Glutamatergic neuron (in vitro differentiated cells): Measurements from ENCODE around the gene DEXI. TPM values are rescaled to one million over a fixed set of nuclear protein-coding genes. Genes with fewer than 3 reads are reported as not detected.

Source experiments
- DNase-seq: peaks from one replicate; pipeline ENCODE4 v3.0.0; 2022
- H3K27ac Mint-ChIP-seq: one replicate; pipeline ENCODE4 v1.8.0; 2020; ENCODE audit warnings: mild to moderate bottlenecking, mixed read lengths, inconsistent platforms; ENCODE audit not compliant: unreplicated experiment
- H3K27me3 Mint-ChIP-seq: one replicate; pipeline ENCODE4 v1.8.0; 2020; ENCODE audit warnings: mild to moderate bottlenecking, moderate library complexity, mixed read lengths, inconsistent platforms; ENCODE audit not compliant: unreplicated experiment
- H3K36me3 Mint-ChIP-seq: one replicate; pipeline ENCODE4 v1.8.0; 2020; ENCODE audit warnings: mild to moderate bottlenecking, mixed read lengths, inconsistent platforms; ENCODE audit not compliant: unreplicated experiment
- H3K4me1 Mint-ChIP-seq: one replicate; pipeline ENCODE4 v1.8.0; 2020; ENCODE audit warnings: mild to moderate bottlenecking, low read depth, mixed read lengths, inconsistent platforms; ENCODE audit not compliant: unreplicated experiment
- H3K4me3 Mint-ChIP-seq: one replicate; pipeline ENCODE4 v1.8.0; 2020; ENCODE audit warnings: mild to moderate bottlenecking, mixed read lengths, inconsistent platforms; ENCODE audit not compliant: unreplicated experiment
- H3K9me3 Mint-ChIP-seq: one replicate; pipeline ENCODE4 v1.8.0; 2020; ENCODE audit warnings: mild to moderate bottlenecking, moderate library complexity, mixed read lengths, inconsistent platforms; ENCODE audit not compliant: unreplicated experiment
- total RNA-seq: library from RNA; stranded (reverse); fragmentation: NEBNext Ultra II Directional; extraction: Animal tissue kit (Norgen Biotek cat#: 25700); gene quantifications from one replicate; pipeline ENCODE4 v1.2.1, GENCODE V29; 2021; ENCODE audit not compliant: unreplicated experiment
- TF ChIP-seq, protein P1 (sequence below): fragments of 200-600 bp; sonication (generic); IDR thresholded peaks from one replicate; pipeline ENCODE4 v1.5.0; 2021; ENCODE audit not compliant: partially characterized antibody, unreplicated experiment

The DEXI gene
- total RNA-seq, 1 donor from 2014 or later = 37.3 TPM

DNA sequence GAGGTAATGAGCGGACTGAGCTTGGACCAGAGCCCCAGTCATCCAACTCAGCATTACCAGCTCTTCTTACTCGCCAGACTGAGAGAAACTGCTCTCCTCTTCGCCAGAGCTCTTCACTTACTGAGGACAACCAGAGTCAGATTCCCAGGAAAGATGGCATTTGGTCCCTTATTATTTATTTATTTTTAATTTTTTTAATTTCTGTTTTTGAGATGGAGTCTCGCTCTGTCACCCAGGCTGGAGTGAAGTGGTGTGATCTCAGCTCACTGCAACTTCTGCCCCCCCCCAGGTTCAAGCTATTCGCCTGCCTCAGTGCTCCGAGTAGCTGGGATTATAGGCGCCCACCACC is 23.3 kb downstream of the DEXI start:
- Mint-ChIP-seq H3K27ac (no peak overlapping the region), H3K27me3 (peaks cover 2% of the 10 kb centered on the region), H3K9me3 (peaks cover 3% of the 10 kb centered on the region), H3K36me3 (no peaks in the 10 kb centered on the region), H3K4me3 (no peak overlapping the region), H3K4me1 (no peaks in the 10 kb centered on the region)
- DNase-seq = no peak
- TF ChIP-seq, protein P1, sequence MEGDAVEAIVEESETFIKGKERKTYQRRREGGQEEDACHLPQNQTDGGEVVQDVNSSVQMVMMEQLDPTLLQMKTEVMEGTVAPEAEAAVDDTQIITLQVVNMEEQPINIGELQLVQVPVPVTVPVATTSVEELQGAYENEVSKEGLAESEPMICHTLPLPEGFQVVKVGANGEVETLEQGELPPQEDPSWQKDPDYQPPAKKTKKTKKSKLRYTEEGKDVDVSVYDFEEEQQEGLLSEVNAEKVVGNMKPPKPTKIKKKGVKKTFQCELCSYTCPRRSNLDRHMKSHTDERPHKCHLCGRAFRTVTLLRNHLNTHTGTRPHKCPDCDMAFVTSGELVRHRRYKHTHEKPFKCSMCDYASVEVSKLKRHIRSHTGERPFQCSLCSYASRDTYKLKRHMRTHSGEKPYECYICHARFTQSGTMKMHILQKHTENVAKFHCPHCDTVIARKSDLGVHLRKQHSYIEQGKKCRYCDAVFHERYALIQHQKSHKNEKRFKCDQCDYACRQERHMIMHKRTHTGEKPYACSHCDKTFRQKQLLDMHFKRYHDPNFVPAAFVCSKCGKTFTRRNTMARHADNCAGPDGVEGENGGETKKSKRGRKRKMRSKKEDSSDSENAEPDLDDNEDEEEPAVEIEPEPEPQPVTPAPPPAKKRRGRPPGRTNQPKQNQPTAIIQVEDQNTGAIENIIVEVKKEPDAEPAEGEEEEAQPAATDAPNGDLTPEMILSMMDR = no peak

DNA sequence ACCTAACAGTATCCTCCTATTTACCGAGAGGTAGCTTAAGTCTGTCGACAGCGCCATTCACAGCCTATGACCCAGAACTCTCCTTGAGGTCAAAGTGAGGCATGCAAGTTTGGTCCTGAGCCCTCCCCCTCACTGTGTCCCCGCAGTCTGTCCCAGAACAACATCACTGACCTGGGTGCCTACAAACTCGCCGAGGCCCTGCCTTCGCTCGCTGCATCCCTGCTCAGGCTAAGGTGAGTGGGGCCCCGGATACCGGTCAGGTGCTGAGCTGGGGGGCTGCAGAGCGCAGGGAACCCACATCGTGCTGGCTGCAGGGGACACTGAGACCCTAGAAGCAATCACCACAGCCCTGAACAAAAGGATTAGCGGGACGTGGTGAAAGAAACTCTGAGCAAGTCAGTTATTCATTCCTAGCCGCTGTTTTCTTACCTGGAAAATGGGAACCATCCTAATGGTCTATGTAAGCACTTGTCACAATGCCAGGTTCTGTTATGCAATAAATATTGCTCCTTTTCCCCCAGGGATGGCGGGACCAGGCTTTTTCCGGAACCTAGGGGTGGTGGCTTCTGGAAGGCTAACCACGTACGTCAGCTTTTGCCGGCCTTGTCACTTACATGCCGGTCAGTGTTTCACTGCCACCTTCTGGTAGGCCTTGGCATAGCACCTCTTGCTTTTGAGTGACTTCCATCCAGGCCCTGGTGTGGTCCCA is 23.8 kb downstream of the DEXI start:
- H3K36me3 Mint-ChIP-seq = no peaks in the 10 kb centered on the region
- TF ChIP-seq, protein P1 = peak; percentile 93
- H3K27ac Mint-ChIP-seq = no peak overlapping the region
- H3K4me1 Mint-ChIP-seq = no peaks in the 10 kb centered on the region
- peaks cover 5% of the 10 kb centered on the region for H3K9me3 Mint-ChIP-seq
- peaks cover 2% of the 10 kb centered on the region for H3K27me3 Mint-ChIP-seq
- peak; percentile 95 for DNase-seq
- no peak overlapping the region for H3K4me3 Mint-ChIP-seq

DNA sequence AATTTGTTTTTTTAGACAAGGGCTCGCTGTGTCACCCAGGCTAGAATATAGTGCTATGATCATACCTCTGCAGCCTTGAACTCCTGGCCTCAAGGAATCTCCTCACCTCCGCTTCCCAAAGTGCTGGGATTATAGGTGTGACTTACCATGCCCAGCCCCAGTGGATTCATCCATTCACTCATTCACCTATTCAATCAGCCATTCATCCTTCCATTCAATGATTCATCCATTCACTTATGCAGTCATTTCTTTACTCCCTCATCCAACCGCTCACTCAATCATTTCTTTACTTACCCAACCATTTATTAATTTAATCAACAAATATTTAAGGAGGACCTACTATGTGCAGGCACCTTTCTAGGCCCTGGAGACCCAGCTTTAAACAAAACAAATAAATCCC is 25.7 kb downstream of the DEXI start:
- Mint-ChIP-seq H3K9me3 (peaks cover 5% of the 10 kb centered on the region), H3K4me1 (no peaks in the 10 kb centered on the region), H3K27ac (no peak overlapping the region), H3K4me3 (no peak overlapping the region), H3K36me3 (no peaks in the 10 kb centered on the region), H3K27me3 (peaks cover 2% of the 10 kb centered on the region)
- DNase-seq = no peak
- TF ChIP-seq, protein P1 = no peak

DNA sequence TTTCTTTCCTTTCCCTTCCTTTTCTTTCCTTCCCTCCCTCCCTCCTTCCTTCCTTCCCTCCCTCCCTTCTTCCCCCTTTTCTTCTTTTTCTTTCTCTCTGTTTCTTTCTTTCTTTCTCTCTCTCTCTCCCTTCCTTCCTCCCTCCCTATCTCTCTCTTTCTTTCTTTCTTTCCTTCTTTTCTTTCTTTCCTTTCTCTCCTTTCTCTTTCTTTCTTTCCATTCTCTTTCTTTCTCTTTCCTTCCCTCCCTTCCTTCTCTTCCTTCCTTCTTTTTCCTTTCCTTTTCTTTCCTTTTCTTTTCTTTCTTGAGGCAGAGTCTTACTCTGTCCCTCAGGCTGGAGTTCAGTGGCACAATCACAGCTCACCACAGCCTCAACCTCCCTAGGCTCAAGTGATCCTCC is 31.0 kb downstream of the DEXI start:
- TF ChIP-seq, protein P1 = no peak
- Mint-ChIP-seq H3K4me3 (no peak overlapping the region), H3K4me1 (no peaks in the 10 kb centered on the region), H3K9me3 (peaks cover 8% of the 10 kb centered on the region), H3K27me3 (peaks cover 2% of the 10 kb centered on the region), H3K36me3 (no peaks in the 10 kb centered on the region), H3K27ac (no peak overlapping the region)
- DNase-seq = no peak

DNA sequence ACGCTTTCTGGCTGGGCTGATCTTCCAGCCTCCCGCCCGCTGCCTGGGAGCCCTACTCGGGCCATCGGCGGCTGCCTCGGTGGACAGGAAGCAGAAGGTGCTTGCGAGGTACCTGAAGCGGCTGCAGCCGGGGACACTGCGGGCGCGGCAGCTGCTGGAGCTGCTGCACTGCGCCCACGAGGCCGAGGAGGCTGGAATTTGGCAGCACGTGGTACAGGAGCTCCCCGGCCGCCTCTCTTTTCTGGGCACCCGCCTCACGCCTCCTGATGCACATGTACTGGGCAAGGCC is 34.6 kb downstream of the DEXI start:
- Mint-ChIP-seq H3K9me3 (peaks cover 8% of the 10 kb centered on the region), H3K27ac (no peak overlapping the region), H3K36me3 (peaks cover 4% of the 10 kb centered on the region), H3K27me3 (peaks cover 3% of the 10 kb centered on the region), H3K4me1 (no peaks in the 10 kb centered on the region), H3K4me3 (no peak overlapping the region)
- TF ChIP-seq, protein P1 = no peak
- DNase-seq = no peak
